ENCODE measurements around the gene UVRAG. TPM values are rescaled to one million over a fixed set of nuclear protein-coding genes. Genes with fewer than 3 reads are reported as not detected.

The UVRAG gene
- total and polyA plus RNA-seq, 2 donors (not counting 1 experiment from before 2014, with no cell fraction given) = 37.7 to 94.1 TPM

DNA sequence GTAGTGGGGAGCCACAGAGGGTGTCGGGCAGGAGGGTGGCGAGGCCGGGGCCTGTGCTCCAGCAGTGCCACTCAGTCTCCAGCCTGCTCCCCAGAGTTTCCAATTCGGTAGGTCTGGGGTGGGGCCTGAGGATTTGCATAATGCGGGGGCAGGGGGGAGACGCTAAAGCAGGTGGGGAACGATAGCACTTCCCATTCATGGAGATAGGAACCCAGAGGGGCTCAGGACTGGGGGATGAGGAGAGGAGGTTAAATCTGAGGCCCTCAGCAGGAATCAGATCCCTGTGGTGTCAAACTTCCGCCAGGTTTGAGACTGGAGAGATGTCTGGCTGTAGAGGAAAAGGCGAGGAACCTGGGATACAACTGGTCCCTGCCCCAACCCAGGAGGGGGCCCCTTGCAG is 361.5 kb downstream of the UVRAG start:
- Histone ChIP-seq H3K27ac (ENCODE audit: low read length in 2 of 2) (no peak overlapping the region), H3K79me2 (ENCODE audit: control insufficient read depth, insufficient read depth, low read length) (no peaks in the 10 kb centered on the region), H3K4me2 (replicated peaks; ENCODE audit: low read depth, low read length, poor library complexity, severe bottlenecking) (no peak overlapping the region), H3K36me3 (replicated peaks in 1 of 2; ENCODE audit: control extremely low read depth in 1 of 2, control insufficient read depth in 1 of 2, extremely low read depth in 1 of 2, insufficient read depth in 2 of 2, low read length in 1 of 2) (no peaks in the 10 kb centered on the region), H3K9ac (ENCODE audit: low read length) (no peak overlapping the region), H4K20me1 (ENCODE audit: control insufficient read depth, insufficient read depth, low read length, poor library complexity, severe bottlenecking) (no peaks in the 10 kb centered on the region), H3K9me3 (ENCODE audit: control extremely low read depth in 1 of 3, control insufficient read depth in 2 of 3, insufficient read depth in 1 of 3, low read length in 2 of 3) (no peaks in the 10 kb centered on the region), H3K27me3 (replicated peaks in 1 of 4; ENCODE audit: control extremely low read depth in 1 of 4, control insufficient read depth in 3 of 4, insufficient read depth in 4 of 4, low read length in 3 of 4) (no peaks in the 10 kb centered on the region), H3K4me3 (ENCODE audit: control extremely low read depth in 1 of 5, extremely low read depth in 1 of 5, insufficient read depth in 1 of 5, low read depth in 2 of 5, low read length in 4 of 5) (no peak overlapping the region), H2AFZ (ENCODE audit: insufficient read depth, low read depth, low read length, poor library complexity, severe bottlenecking) (no peak overlapping the region), H3K4me1 (ENCODE audit: control insufficient read depth in 2 of 2, insufficient read depth in 2 of 2, low read length in 2 of 2) (no peaks in the 10 kb centered on the region)
- H3K27me3 Mint-ChIP-seq = no peaks in the 10 kb centered on the region
- POLR2A ChIA-PET = no interaction called here
- H3K4me3 Mint-ChIP-seq = no peak overlapping the region
- H3K9me3 Mint-ChIP-seq (ENCODE audit: insufficient read depth) = no peaks in the 10 kb centered on the region
- no peaks in the 10 kb centered on the region for H3K4me1 Mint-ChIP-seq
- no peak overlapping the region for H3K27ac Mint-ChIP-seq
- 91% methylated on average over 9 of the region's 9 CpGs for WGBS (ENCODE audit: insufficient coverage)
- intact Hi-C loops (cut with micrococcal nuclease) = no loop called here
- TF ChIP-seq EZH2 (IDR thresholded peaks at IDR 0.05; ENCODE audit: borderline replicate concordance, insufficient read depth, low read depth, low read length, poor library complexity, severe bottlenecking) (no peak), CTCF (IDR thresholded peaks at IDR 0.05) (no peak)
- DNase-seq (no peak), ATAC-seq (ENCODE audit: low read depth) (no peak)
- CTCF ChIA-PET = interaction anchor here (1.0 kb wide), 1 partner anchor 32 kb away, joined by 3 read pairs; no protein-coding TSS in a partner anchor

- no CpG with 5 or more reads among the region's 6 CpGs for WGBS (ENCODE audit: insufficient coverage)
- no peaks in the 10 kb centered on the region for H3K9me3 ChIP-seq (ENCODE audit: control extremely low read depth in 1 of 3, control insufficient read depth in 2 of 3, insufficient read depth in 1 of 3, low read length in 2 of 3)
- no peak for ATAC-seq (ENCODE audit: low read depth)
- no peak for DNase-seq
- H3K9me3 Mint-ChIP-seq (ENCODE audit: insufficient read depth) = no peaks in the 10 kb centered on the region
- CTCF ChIA-PET = interaction anchor here (1.0 kb wide), 1 partner anchor 31 kb away, joined by 3 read pairs; no protein-coding TSS in a partner anchor
- no peaks in the 10 kb centered on the region for H3K27me3 Mint-ChIP-seq
- no peaks in the 10 kb centered on the region for H4K20me1 ChIP-seq (ENCODE audit: control insufficient read depth, insufficient read depth, low read length, poor library complexity, severe bottlenecking)
- TF ChIP-seq CTCF (IDR thresholded peaks at IDR 0.05) = no peak
- TF ChIP-seq EZH2 (IDR thresholded peaks at IDR 0.05; ENCODE audit: borderline replicate concordance, insufficient read depth, low read depth, low read length, poor library complexity, severe bottlenecking) = no peak
- H3K9ac ChIP-seq (ENCODE audit: low read length) = no peak overlapping the region
- H3K27ac Mint-ChIP-seq = no peak overlapping the region
- H3K4me1 ChIP-seq (ENCODE audit: control insufficient read depth in 2 of 2, insufficient read depth in 2 of 2, low read length in 2 of 2) = no peaks in the 10 kb centered on the region
- no peaks in the 10 kb centered on the region for H3K79me2 ChIP-seq (ENCODE audit: control insufficient read depth, insufficient read depth, low read length)
- H3K27ac ChIP-seq (ENCODE audit: low read length in 2 of 2) = no peak overlapping the region
- no peak overlapping the region for H3K4me3 ChIP-seq (ENCODE audit: control extremely low read depth in 1 of 5, extremely low read depth in 1 of 5, insufficient read depth in 1 of 5, low read depth in 2 of 5, low read length in 4 of 5)
- no peak overlapping the region for H2AFZ ChIP-seq (ENCODE audit: insufficient read depth, low read depth, low read length, poor library complexity, severe bottlenecking)
- no peak overlapping the region for H3K4me2 ChIP-seq (replicated peaks; ENCODE audit: low read depth, low read length, poor library complexity, severe bottlenecking)
- POLR2A ChIA-PET = no interaction called here
- no peak overlapping the region for H3K4me3 Mint-ChIP-seq
- no peaks in the 10 kb centered on the region for H3K27me3 ChIP-seq (replicated peaks in 1 of 4; ENCODE audit: control extremely low read depth in 1 of 4, control insufficient read depth in 3 of 4, insufficient read depth in 4 of 4, low read length in 3 of 4)
- H3K36me3 ChIP-seq (replicated peaks in 1 of 2; ENCODE audit: control extremely low read depth in 1 of 2, control insufficient read depth in 1 of 2, extremely low read depth in 1 of 2, insufficient read depth in 2 of 2, low read length in 1 of 2) = no peaks in the 10 kb centered on the region
- intact Hi-C loops (cut with micrococcal nuclease) = no loop called here
- H3K4me1 Mint-ChIP-seq = no peaks in the 10 kb centered on the region
Observed at GRCh38 chr11:76177250-76177686, 362.3 kb downstream of the UVRAG start.
